Middle frontal gyrus (tissue), 1 donor: Measurements from ENCODE around the gene MACROD2.
"Not testable (repeated sequence)": the region's sequence is repeated elsewhere in the genome, so short reads cannot be mapped to it uniquely, and the experiment has no call there.

Source experiments
- DNase-seq: peaks from one replicate; pipeline ENCODE4 v3.0.0-alpha.2; 2015; ENCODE audit warnings: low spot score; ENCODE audit errors: extremely low spot score

The MACROD2 gene

GRCh38 chr20:14454296-14454695 is 459.0 kb downstream of the MACROD2 start:
- no peak for DNase-seq

- DNase-seq = not testable (repeated sequence)
Measured at GRCh38 chr20:14467104-14467827, 471.9 kb downstream of the MACROD2 start.

- DNase-seq = no peak
Measured at GRCh38 chr20:14470231-14470899, 475.0 kb downstream of the MACROD2 start.

- no peak for DNase-seq
Measured at GRCh38 chr20:14470977-14471661, 475.8 kb downstream of the MACROD2 start.

- DNase-seq = no peak
Measured at GRCh38 chr20:14477125-14477524, 481.8 kb downstream of the MACROD2 start.

- DNase-seq = no peak
Measured at GRCh38 chr20:14478126-14478525, 482.8 kb downstream of the MACROD2 start.

- DNase-seq = no peak
Measured at GRCh38 chr20:14481863-14482262, 486.5 kb downstream of the MACROD2 start.

GRCh38 chr20:14488212-14488611 is 492.9 kb downstream of the MACROD2 start:
- DNase-seq = no peak

GRCh38 chr20:14488756-14489479 is 493.6 kb downstream of the MACROD2 start:
- DNase-seq = no peak

GRCh38 chr20:14489544-14489943 is 494.2 kb downstream of the MACROD2 start:
- no peak for DNase-seq

GRCh38 chr20:14491436-14491835 is 496.1 kb downstream of the MACROD2 start:
- DNase-seq = no peak

GRCh38 chr20:14493408-14493807 is 498.1 kb downstream of the MACROD2 start:
- DNase-seq = no peak

GRCh38 chr20:14494355-14494754 is 499.0 kb downstream of the MACROD2 start:
- no peak for DNase-seq

- no peak for DNase-seq
Measured at GRCh38 chr20:14495066-14495465, 499.8 kb downstream of the MACROD2 start.

GRCh38 chr20:14497004-14497403 is 501.7 kb downstream of the MACROD2 start:
- DNase-seq = no peak

- no peak for DNase-seq
Measured at GRCh38 chr20:14498772-14499171, 503.5 kb downstream of the MACROD2 start.

GRCh38 chr20:14505476-14505875 is 510.2 kb downstream of the MACROD2 start:
- no peak for DNase-seq

GRCh38 chr20:14507711-14508110 is 512.4 kb downstream of the MACROD2 start:
- no peak for DNase-seq

- DNase-seq = no peak
Measured at GRCh38 chr20:14510341-14510740, 515.0 kb downstream of the MACROD2 start.

GRCh38 chr20:14512839-14513238 is 517.5 kb downstream of the MACROD2 start:
- no peak for DNase-seq

- DNase-seq = no peak
Measured at GRCh38 chr20:14518648-14519047, 523.3 kb downstream of the MACROD2 start.

GRCh38 chr20:14521016-14521415 is 525.7 kb downstream of the MACROD2 start:
- DNase-seq = no peak
